Calu3 (cell line): Measurements from ENCODE around the gene NCF4. TPM values are rescaled to one million over a fixed set of nuclear protein-coding genes. Genes with fewer than 3 reads are reported as not detected.

ENCODE experiments used
- BruUV-seq: library from RNA; stranded (reverse); fragments of 400-500 nt; replicated peaks from 2 replicates; lab custom pipeline; 2021; lab: Mats Ljungman, UMichigan
- CTCF ChIA-PET: fragments of 300-600 bp; sonication (Branson Sonifier 250); formaldehyde crosslinking; loops from one replicate; lab custom pipeline; 2022; ENCODE audit warnings: antibody characterized with exemption; lab: Charles Lee
- DNase-seq: peaks from one replicate; pipeline ENCODE4 v3.0.0; 2022
- H3K27ac Mint-ChIP-seq: one replicate; pipeline ENCODE4 v1.8.0; 2022; ENCODE audit warnings: mixed read lengths; ENCODE audit not compliant: unreplicated experiment
- H3K27me3 Mint-ChIP-seq: one replicate; pipeline ENCODE4 v1.8.0; 2022; ENCODE audit warnings: mixed read lengths; ENCODE audit not compliant: unreplicated experiment
- H3K36me3 Mint-ChIP-seq: one replicate; pipeline ENCODE4 v1.8.0; 2022; ENCODE audit warnings: mild to moderate bottlenecking, moderate library complexity, mixed read lengths; ENCODE audit not compliant: insufficient read depth, unreplicated experiment
- H3K4me1 Mint-ChIP-seq: one replicate; pipeline ENCODE4 v1.8.0; 2022; ENCODE audit warnings: mild to moderate bottlenecking, low read depth, mixed read lengths; ENCODE audit not compliant: unreplicated experiment
- H3K4me3 Mint-ChIP-seq: one replicate; pipeline ENCODE4 v1.8.0; 2022; ENCODE audit warnings: mild to moderate bottlenecking, low read depth, moderate library complexity, mixed read lengths; ENCODE audit not compliant: unreplicated experiment
- H3K9me3 Mint-ChIP-seq: one replicate; pipeline ENCODE4 v1.8.0; 2022; ENCODE audit warnings: low read depth, mixed read lengths; ENCODE audit not compliant: unreplicated experiment
- intact Hi-C: fragments of 100-400 bp; cut with micrococcal nuclease; formaldehyde crosslinking; loops from one replicate; pipeline ENCODE4 v1.10.0; 2022; ENCODE audit not compliant: unreplicated experiment
- total RNA-seq: library from RNA; stranded (reverse); gene quantifications from 2 replicates; pipeline ENCODE4 v1.2.3, GENCODE V29; 2022
- TF ChIP-seq, protein P1 (sequence below): fragments of 200-600 bp; IDR thresholded peaks from one replicate; pipeline ENCODE4 v1.8.0; 2022; ENCODE audit warnings: antibody characterized with exemption; ENCODE audit not compliant: unreplicated experiment

NCF4 gene
- total RNA-seq, 1 experiment from 2014 or later = not detected

DNA sequence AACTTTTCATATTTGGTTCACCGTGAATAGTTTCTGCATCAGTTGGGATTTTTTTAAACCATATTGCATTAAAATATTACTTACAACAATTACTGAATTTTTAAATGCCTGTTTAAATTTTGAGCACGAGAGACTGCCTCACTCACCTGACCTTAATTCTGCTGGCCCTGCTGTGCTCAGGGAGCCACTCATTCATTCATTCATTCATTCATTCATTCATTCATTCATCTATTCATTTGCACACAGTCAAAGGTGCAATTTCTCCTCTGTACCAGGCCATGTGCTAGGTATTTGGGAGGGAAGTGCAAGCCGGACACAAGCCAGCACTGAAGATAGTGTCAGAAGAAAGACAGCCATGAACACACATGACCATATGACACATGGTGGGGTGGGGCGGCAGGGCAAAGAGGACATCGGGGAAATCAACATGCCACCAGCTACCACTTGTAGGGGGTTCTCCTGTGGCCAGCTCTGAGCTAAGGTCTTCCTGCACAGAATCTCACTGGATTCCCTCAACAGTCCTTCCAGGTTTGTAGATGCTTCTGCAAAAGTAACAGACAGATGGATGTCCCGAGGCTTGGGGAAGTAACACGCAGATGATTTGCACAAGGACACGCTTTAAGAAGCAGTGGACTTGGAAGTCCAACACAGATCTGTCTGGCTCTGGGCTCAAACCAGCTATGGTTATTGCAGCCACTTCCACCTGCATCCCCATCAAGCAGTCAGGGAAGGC is 52.1 kb downstream of the NCF4 start:
- Mint-ChIP-seq H3K4me3 (no peak overlapping the region), H3K27me3 (peaks cover 99% of the 10 kb centered on the region), H3K4me1 (no peaks in the 10 kb centered on the region), H3K27ac (no peak overlapping the region), H3K36me3 (no peaks in the 10 kb centered on the region), H3K9me3 (no peaks in the 10 kb centered on the region)
- TF ChIP-seq, protein P1, sequence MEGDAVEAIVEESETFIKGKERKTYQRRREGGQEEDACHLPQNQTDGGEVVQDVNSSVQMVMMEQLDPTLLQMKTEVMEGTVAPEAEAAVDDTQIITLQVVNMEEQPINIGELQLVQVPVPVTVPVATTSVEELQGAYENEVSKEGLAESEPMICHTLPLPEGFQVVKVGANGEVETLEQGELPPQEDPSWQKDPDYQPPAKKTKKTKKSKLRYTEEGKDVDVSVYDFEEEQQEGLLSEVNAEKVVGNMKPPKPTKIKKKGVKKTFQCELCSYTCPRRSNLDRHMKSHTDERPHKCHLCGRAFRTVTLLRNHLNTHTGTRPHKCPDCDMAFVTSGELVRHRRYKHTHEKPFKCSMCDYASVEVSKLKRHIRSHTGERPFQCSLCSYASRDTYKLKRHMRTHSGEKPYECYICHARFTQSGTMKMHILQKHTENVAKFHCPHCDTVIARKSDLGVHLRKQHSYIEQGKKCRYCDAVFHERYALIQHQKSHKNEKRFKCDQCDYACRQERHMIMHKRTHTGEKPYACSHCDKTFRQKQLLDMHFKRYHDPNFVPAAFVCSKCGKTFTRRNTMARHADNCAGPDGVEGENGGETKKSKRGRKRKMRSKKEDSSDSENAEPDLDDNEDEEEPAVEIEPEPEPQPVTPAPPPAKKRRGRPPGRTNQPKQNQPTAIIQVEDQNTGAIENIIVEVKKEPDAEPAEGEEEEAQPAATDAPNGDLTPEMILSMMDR = no peak
- CTCF ChIA-PET = no interaction called here
- no TSS peak for BruUV-seq
- DNase-seq = no peak
- intact Hi-C loops = no loop called here

DNA sequence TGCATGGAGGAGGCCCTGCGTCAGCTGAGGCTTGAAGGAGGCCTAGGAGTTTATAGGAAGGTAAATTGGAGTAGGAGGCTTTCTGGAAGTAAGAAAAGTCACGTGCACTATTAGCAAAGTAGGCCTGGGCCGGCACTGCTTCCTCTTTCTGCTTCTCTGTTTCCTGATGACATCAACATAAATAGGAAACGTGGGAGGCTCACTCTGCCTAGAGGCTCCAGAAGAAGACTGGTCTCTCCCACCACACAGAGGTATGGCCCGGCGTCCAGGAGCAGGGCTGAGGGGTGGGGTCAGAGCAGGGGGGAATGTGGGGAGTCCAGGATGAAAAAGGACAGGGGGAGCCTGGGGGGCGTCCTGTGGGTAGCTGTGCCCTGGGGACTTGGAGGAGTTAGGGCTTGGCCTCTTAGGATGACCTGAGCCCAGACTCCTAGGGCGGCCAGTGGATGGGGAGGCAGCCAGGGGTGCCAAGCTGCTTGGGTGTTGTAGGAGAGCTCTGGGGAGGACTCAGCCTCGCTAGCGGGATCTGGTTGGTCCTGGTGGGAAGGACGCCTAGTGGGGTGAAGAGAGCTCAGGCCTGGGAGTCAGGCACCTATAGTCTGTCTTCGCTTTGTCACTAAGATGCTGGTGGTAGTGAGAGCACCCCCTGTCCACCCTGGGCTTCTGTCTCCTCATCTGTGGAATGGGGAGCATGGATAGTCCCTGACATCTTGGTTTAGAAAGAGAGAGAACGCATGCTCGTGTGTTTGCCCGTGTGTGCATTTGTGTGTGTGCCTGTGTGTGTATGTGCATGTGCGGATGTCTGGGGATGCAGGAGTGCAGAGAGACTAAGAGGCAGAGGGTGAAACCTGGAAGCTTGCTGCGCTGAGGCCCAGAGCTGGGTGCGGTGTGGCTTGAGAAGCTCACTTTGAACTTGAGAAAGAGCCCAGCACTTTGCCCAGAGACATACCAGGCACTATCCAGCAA is 52.9 kb downstream of the NCF4 start, which contains the start of gene CSF2RB:
CSF2RB (plus strand) TSS at position 202 of the 963 bp plus-strand sequence. CDS start 8,580 bp downstream, outside the sequence.
- intact Hi-C loops = no loop called here
- TF ChIP-seq, protein P1 = no peak
- no peaks in the 10 kb centered on the region for H3K9me3 Mint-ChIP-seq
- BruUV-seq = no TSS peak
- CTCF ChIA-PET = no interaction called here
- H3K36me3 Mint-ChIP-seq = no peaks in the 10 kb centered on the region
- no peak within 1 kb of the TSS for H3K4me3 Mint-ChIP-seq
- peaks cover 99% of the 10 kb centered on the region for H3K27me3 Mint-ChIP-seq
- DNase-seq = no peak
- no peaks in the 10 kb centered on the region for H3K4me1 Mint-ChIP-seq
- no peak within 1 kb of the TSS for H3K27ac Mint-ChIP-seq

DNA sequence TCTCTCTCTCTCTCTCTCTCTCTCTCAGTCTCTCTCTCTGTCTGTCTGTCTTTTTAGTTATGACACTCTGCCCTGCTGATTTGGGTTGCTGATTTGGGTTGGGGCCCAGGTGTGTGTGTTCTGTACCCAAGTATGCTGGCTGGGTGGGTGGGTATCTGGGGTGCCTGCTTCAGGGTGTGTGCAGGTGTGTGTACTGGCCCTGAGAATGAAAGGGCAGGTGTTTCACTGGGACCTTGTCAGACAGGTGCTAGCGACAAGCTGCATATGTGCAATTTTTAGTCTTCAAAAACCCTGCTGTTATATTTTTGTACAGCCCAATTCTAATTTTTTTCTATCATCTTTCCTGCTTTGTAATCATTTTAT is 53.6 kb downstream of the NCF4 start:
- H3K27me3 Mint-ChIP-seq = peaks cover 99% of the 10 kb centered on the region
- no peak for DNase-seq
- TF ChIP-seq, protein P1 = no peak
- no peak overlapping the region for H3K4me3 Mint-ChIP-seq
- intact Hi-C loops = no loop called here
- H3K9me3 Mint-ChIP-seq = no peaks in the 10 kb centered on the region
- H3K4me1 Mint-ChIP-seq = no peaks in the 10 kb centered on the region
- H3K36me3 Mint-ChIP-seq = no peaks in the 10 kb centered on the region
- CTCF ChIA-PET = no interaction called here
- BruUV-seq = no TSS peak
- H3K27ac Mint-ChIP-seq = no peak overlapping the region

DNA sequence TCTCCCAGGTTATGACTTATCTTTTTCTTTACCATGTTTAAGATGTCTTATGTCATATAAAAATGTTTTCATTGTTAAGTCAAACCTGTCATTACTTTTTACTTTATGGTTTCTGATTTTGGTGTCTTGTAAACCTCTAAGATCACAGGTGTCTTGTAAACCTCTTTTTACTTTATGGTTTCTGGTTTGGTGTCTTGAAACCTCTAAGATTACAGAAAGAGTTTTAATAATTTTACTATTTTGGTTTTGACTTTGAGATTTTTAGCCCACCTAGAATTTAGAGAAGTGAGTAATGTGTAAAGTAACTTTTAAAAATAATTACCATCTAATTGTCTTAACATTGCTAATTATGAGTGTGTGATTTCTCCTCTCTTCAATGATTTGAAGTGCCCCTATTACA is 55.2 kb downstream of the NCF4 start:
- Mint-ChIP-seq H3K27ac (no peak overlapping the region), H3K4me1 (no peaks in the 10 kb centered on the region), H3K9me3 (no peaks in the 10 kb centered on the region), H3K4me3 (no peak overlapping the region), H3K36me3 (no peaks in the 10 kb centered on the region), H3K27me3 (peaks cover 99% of the 10 kb centered on the region)
- TF ChIP-seq, protein P1 = no peak
- no TSS peak for BruUV-seq
- CTCF ChIA-PET = no interaction called here
- intact Hi-C loops = no loop called here
- DNase-seq = no peak
